Vagina (tissue), 2 donors: ENCODE measurements around the gene CRY1.
"Not testable (repeated sequence)": the region's sequence is repeated elsewhere in the genome, so short reads cannot be mapped to it uniquely, and the experiment has no call there.

ENCODE experiments used
- CTCF ChIP-seq, 3 experiments: fragments of 450-650 bp in 2 of 3; fragments of 200-600 bp in 1 of 3; sonication (generic) in 1 of 3; IDR thresholded peaks; one replicate each; pipeline ENCODE4 v1.5.1; 2017 to 2019; ENCODE audit warnings: antibody characterized with exemption in 3 of 3, mild to moderate bottlenecking in 2 of 3, moderate library complexity in 2 of 3
- POLR2A ChIP-seq, 2 donors: fragments of 450-650 bp; IDR thresholded peaks; one replicate each; pipeline ENCODE4 v1.6.1; 2017; ENCODE audit warnings: antibody characterized with exemption in 2 of 2, mild to moderate bottlenecking in 2 of 2, moderate library complexity in 2 of 2
- POLR2AphosphoS5 ChIP-seq, 2 donors: sonication (generic); formaldehyde crosslinking; IDR thresholded peaks; one replicate each; pipeline ENCODE4 v1.9.0; 2017; ENCODE audit warnings: antibody characterized with exemption in 2 of 2, mild to moderate bottlenecking in 2 of 2, low read depth in 1 of 2; ENCODE audit not compliant: insufficient read depth in 1 of 2

GRCh38 chr12:107073266-107073665, 20.1 kb downstream of the CRY1 start:
- TF ChIP-seq POLR2AphosphoS5 (IDR thresholded peaks at IDR 0.05; ENCODE audit: insufficient read depth in 1 of 2, low read depth in 1 of 2); CTCF (IDR thresholded peaks at IDR 0.05); POLR2A (IDR thresholded peaks at IDR 0.05): not testable (repeated sequence)
